Ovary (tissue), 9 donors: Measurements from ENCODE around the gene GCKR. TPM values are rescaled to one million over a fixed set of nuclear protein-coding genes. Genes with fewer than 3 reads are reported as not detected.

ENCODE experiments used
- DNase-seq, 5 donors: peaks; one replicate each; pipeline ENCODE4 v3.0.0-alpha.2; 2019 to 2020
- H3K27ac ChIP-seq, 2 donors: fragments of 200-600 bp; one replicate each; pipeline versions ENCODE4 v1.5.1 to v1.8.0; 2019 to 2022
- H3K27me3 ChIP-seq: fragments of 200-600 bp; one replicate; pipeline ENCODE4 v1.8.0; 2022
- H3K36me3 ChIP-seq: fragments of 200-600 bp; sonication (generic); one replicate; pipeline ENCODE4 v1.5.1; 2019
- H3K4me1 ChIP-seq: one replicate; pipeline ENCODE4 v1.8.1; 2013; ENCODE audit warnings: mild to moderate bottlenecking, moderate library complexity; ENCODE audit not compliant: insufficient read depth
- H3K4me3 ChIP-seq: fragments of 200-600 bp; sonication (generic); one replicate; pipeline ENCODE4 v1.5.1; 2017
- H3K9me3 ChIP-seq, 2 donors: fragments of 200-600 bp in 1 of 2; sonication (generic) in 1 of 2; one replicate each; pipeline versions ENCODE4 v1.5.1 to v1.8.1; 2013 to 2019; ENCODE audit warnings: mild to moderate bottlenecking in 1 of 2, moderate library complexity in 1 of 2
- CTCF ChIP-seq, 3 donors: fragments of 450-650 bp in 2 of 3; fragments of 200-600 bp in 1 of 3; IDR thresholded peaks; one replicate each; pipeline versions ENCODE4 v1.5.1 to v1.8.0; 2016 to 2022; ENCODE audit warnings: antibody characterized with exemption in 3 of 3, mild to moderate bottlenecking in 1 of 3
- EP300 ChIP-seq: sonication (generic); formaldehyde crosslinking; IDR thresholded peaks from one replicate; pipeline ENCODE4 v1.6.1; 2017; ENCODE audit warnings: antibody characterized with exemption
- POLR2A ChIP-seq: fragments of 450-650 bp; IDR thresholded peaks from one replicate; pipeline ENCODE4 v1.6.1; 2017; ENCODE audit warnings: antibody characterized with exemption, mild to moderate bottlenecking, moderate library complexity
- WGBS, 3 donors: extraction: QIAGEN DNeasy Blood & Tissue Kit in 1 of 3; methylation state at CpG; one replicate each; pipeline versions ENCODE4 v1.1.5 to v1.1.7; 2013 to 2017; 5-methylcytosine and 5-hydroxymethylcytosine counted together
- intact Hi-C, 4 donors: fragments of 100-400 bp; cut with DNase I; formaldehyde crosslinking; loops; one replicate each; pipeline versions ENCODE4 v1.11.0 to v1.15.1; 2022 to 2023
- polyA plus RNA-seq, 2 donors: library from polyadenylated mRNA; stranded (reverse); fragments of 200-250 nt in 1 of 2; fragments of 350-450 nt in 1 of 2; fragmentation: Illumina TruSeq in 1 of 2; extraction: RNeasy Lipid Tissue Mini Kit (QIAGEN cat#74804) in 1 of 2; gene quantifications; one replicate each; pipeline ENCODE4 v1.2.3, GENCODE V29; 2013 to 2014
- total RNA-seq, 7 donors: library from RNA; depleted of rRNA in 2 of 7; stranded (reverse); fragments of >200 nt in 2 of 7; fragmentation: NEBNext Ultra II Directional in 3 of 7; extraction: Animal tissue kit (Norgen Biotek cat#: 25700) in 3 of 7; gene quantifications; one replicate each; pipeline versions ENCODE4 v1.1.0 to v1.2.4, GENCODE V29; 2016 to 2023
- donor health status: DM: no; HTN: no; CAD: no; lungs with moderate emphysema.
- donor health status: DM: no; HTN: no; CAD: no.
- donor health status: Bipolar disorder and iron deficiency.
- donor health status: DM: yes; HTN: yes; CAD: no.
- donor health status: DM: no; HTN: no; CAD: no.
- donor health status: DM: yes; HTN: yes; CAD: no.

GCKR gene
- total and polyA plus RNA-seq, 9 donors = 1.3 to 14.5 (median 5.1) TPM

DNA sequence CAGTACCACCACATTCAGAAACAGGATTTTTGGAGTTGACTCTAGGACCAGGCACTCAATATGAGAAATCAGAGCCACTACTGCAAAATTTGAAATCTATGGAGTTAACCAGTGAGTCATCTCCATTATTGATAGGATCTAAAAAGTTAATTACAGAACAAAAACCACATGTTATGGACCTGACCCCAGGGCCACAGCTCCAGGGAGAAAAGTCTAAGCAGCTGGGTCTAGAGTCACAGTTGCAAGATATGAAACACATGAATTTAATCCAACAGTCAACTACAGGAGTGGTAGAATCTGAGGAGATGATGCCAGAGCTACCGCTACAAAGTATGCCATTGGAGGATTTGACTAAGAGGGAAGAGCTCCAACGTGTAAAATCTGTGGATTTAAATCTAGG is 72.8 kb downstream of the GCKR start:
- WGBS, 3 donors = 52 to 60% (median 57%) methylated on average over 2 of the region's 2 CpGs
- DNase-seq = no peak
- H3K27me3 ChIP-seq = no peaks in the 10 kb centered on the region

GRCh38 chr2:27571197-27571596 is 74.6 kb downstream of the GCKR start:
- Histone ChIP-seq H3K27me3 (no peaks in the 10 kb centered on the region), H3K9me3 (no peaks in the 10 kb centered on the region), H3K27ac (no peak overlapping the region), H3K4me1 (no peaks in the 10 kb centered on the region), H3K4me3 (no peak overlapping the region), H3K36me3 (no peaks in the 10 kb centered on the region)
- intact Hi-C loops = loop anchor here in 1 of 4 donors (10.0 kb wide), 1 partner anchor 66 kb away; no protein-coding TSS in a partner anchor
- 62 to 82% (median 65%) methylated on average over 3 of the region's 3 CpGs for WGBS, 3 donors
- TF ChIP-seq CTCF (IDR thresholded peaks at IDR 0.05) (no peak), POLR2A (no peak), EP300 (no peak)
- no peak for DNase-seq

More for the DNA sequence above, 72.8 kb downstream of the GCKR start:
- Histone ChIP-seq H3K9me3 (no peaks in the 10 kb centered on the region), H3K36me3 (no peaks in the 10 kb centered on the region), H3K4me3 (no peak overlapping the region), H3K4me1 (no peaks in the 10 kb centered on the region), H3K27ac (no peak overlapping the region)
- no peak for TF ChIP-seq CTCF (IDR thresholded peaks at IDR 0.05)
- no peak for TF ChIP-seq EP300
- TF ChIP-seq POLR2A = no peak
- intact Hi-C loops = no loop called here

- 91 to 92% (median 91%) methylated on average over 1 of the region's 1 CpG for WGBS, 3 donors
- H3K9me3 ChIP-seq = no peaks in the 10 kb centered on the region
Observed at GRCh38 chr2:27571681-27572080, 75.0 kb downstream of the GCKR start.

GRCh38 chr2:27572439-27572838 is 75.8 kb downstream of the GCKR start:
- no peaks in the 10 kb centered on the region for H3K9me3 ChIP-seq
- intact Hi-C loops = loop anchor here in 1 of 4 donors (10.0 kb wide), 1 partner anchor 68 kb away; no protein-coding TSS in a partner anchor
- no peak overlapping the region for H3K27ac ChIP-seq
- no peaks in the 10 kb centered on the region for H3K27me3 ChIP-seq
- DNase-seq = no peak
- WGBS, 3 donors = 73 to 78% (median 73%) methylated on average over 2 of the region's 2 CpGs
- H3K4me1 ChIP-seq = no peaks in the 10 kb centered on the region
- no peaks in the 10 kb centered on the region for H3K36me3 ChIP-seq
- H3K4me3 ChIP-seq = no peak overlapping the region
- TF ChIP-seq POLR2A = no peak
- no peak for TF ChIP-seq CTCF (IDR thresholded peaks at IDR 0.05)
- TF ChIP-seq EP300 = no peak

More at GRCh38 chr2:27571681-27572080, 75.0 kb downstream of the GCKR start:
- Histone ChIP-seq H3K27me3 (no peaks in the 10 kb centered on the region), H3K4me3 (no peak overlapping the region), H3K27ac (no peak overlapping the region), H3K36me3 (no peaks in the 10 kb centered on the region), H3K4me1 (no peaks in the 10 kb centered on the region)
- DNase-seq = no peak
- TF ChIP-seq EP300 = no peak
- no peak for TF ChIP-seq CTCF (IDR thresholded peaks at IDR 0.05)
- TF ChIP-seq POLR2A = no peak
- intact Hi-C loops = loop anchor here in 1 of 4 donors (10.0 kb wide), 1 partner anchor 67 kb away; no protein-coding TSS in a partner anchor
